Dedifferentiated amniotic fluid mesenchymal stem cell (primary cell): ENCODE measurements around the gene CD46.

Experiments used
- DNase-seq: peaks from one replicate; pipeline ENCODE4 v3.0.0-alpha.2; 2016; ENCODE audit errors: extremely low spot score

The CD46 gene

GRCh38 chr1:207794861-207795260, 43.0 kb downstream of the CD46 start:
- DNase-seq = no peak

- DNase-seq = peak; percentile 93
Observed at GRCh38 chr1:207797229-207797973, 45.5 kb downstream of the CD46 start.

- DNase-seq = no peak
Observed at GRCh38 chr1:207798847-207799246, 47.0 kb downstream of the CD46 start.

- DNase-seq = no peak
Observed at GRCh38 chr1:207799989-207800648, 48.3 kb downstream of the CD46 start.

GRCh38 chr1:207801819-207802218, 50.0 kb downstream of the CD46 start:
- DNase-seq = no peak

GRCh38 chr1:207803678-207804077, 51.8 kb downstream of the CD46 start:
- DNase-seq = no peak

GRCh38 chr1:207804721-207805468, 53.0 kb downstream of the CD46 start:
- DNase-seq = no peak

GRCh38 chr1:207805841-207806421, 54.1 kb downstream of the CD46 start:
- DNase-seq = peak; percentile 89

GRCh38 chr1:207806531-207807325, 54.9 kb downstream of the CD46 start:
- no peak for DNase-seq

GRCh38 chr1:207807326-207807689, 55.5 kb downstream of the CD46 start:
- DNase-seq = no peak

- no peak for DNase-seq
Observed at GRCh38 chr1:207807690-207808321, 56.0 kb downstream of the CD46 start.

GRCh38 chr1:207808322-207808705, 56.5 kb downstream of the CD46 start:
- no peak for DNase-seq

- no peak for DNase-seq
Observed at GRCh38 chr1:207808911-207809555, 57.2 kb downstream of the CD46 start.

- no peak for DNase-seq
Observed at GRCh38 chr1:207810173-207810572, 58.3 kb downstream of the CD46 start.

- no peak for DNase-seq
Observed at GRCh38 chr1:207810606-207811295, 58.9 kb downstream of the CD46 start.

- no peak for DNase-seq
Observed at GRCh38 chr1:207811319-207811718, 59.5 kb downstream of the CD46 start.

- no peak for DNase-seq
Observed at GRCh38 chr1:207811920-207812720, 60.3 kb downstream of the CD46 start.

- DNase-seq = no peak
Observed at GRCh38 chr1:207812778-207813511, 61.1 kb downstream of the CD46 start.

- no peak for DNase-seq
Observed at GRCh38 chr1:207813512-207813881, 61.6 kb downstream of the CD46 start.
